K562 (cell line): ENCODE data around the gene DIPK1B. TPM values are rescaled to one million over a fixed set of nuclear protein-coding genes. Genes with fewer than 3 reads are reported as not detected.

Source experiments
- AFF1 ChIP-seq, 2 experiments: fragments of 450-650 bp; IDR thresholded peaks; 2 replicates each; pipeline ENCODE4 v1.6.1; 2018; ENCODE audit warnings: mild to moderate bottlenecking in 2 of 2, low read depth in 1 of 2; ENCODE audit not compliant: partially characterized antibody in 2 of 2
- ATF2 ChIP-seq: sonication (generic); formaldehyde crosslinking; IDR thresholded peaks from 2 replicates; pipeline ENCODE4 v1.8.1; 2022; ENCODE audit warnings: missing genetic modification reagents
- BHLHE40 ChIP-seq: IDR thresholded peaks from 2 replicates; pipeline ENCODE4 v1.6.1; 2011; ENCODE audit warnings: low read length, improper control_type of control experiment
- CBFA2T2 ChIP-seq: fragments of 450-650 bp; conservative IDR thresholded peaks from 2 replicates; pipeline ENCODE4 v1.6.1; 2017; ENCODE audit warnings: mild to moderate bottlenecking
- CXXC5 ChIP-seq: fragments of 250-450 bp; sonication (Bioruptor Pico); IDR thresholded peaks from 2 replicates; pipeline ENCODE4 v1.8.0; 2022; ENCODE audit warnings: inconsistent platforms, mild to moderate bottlenecking, moderate library complexity
- DEAF1 ChIP-seq: fragments of 450-650 bp; formaldehyde crosslinking; IDR thresholded peaks from 2 replicates; pipeline ENCODE4 v1.4.0; 2020; ENCODE audit warnings: mild to moderate bottlenecking, moderate library complexity
- ETS1 ChIP-seq: conservative IDR thresholded peaks from 2 replicates; pipeline ENCODE4 v1.6.1; 2011; ENCODE audit warnings: low read depth, mild to moderate bottlenecking, low read length; ENCODE audit not compliant: control insufficient read depth
- GABPA ChIP-seq: fragments of 200-800 bp; sonication (Bioruptor generic); conservative IDR thresholded peaks from 2 replicates; pipeline ENCODE4 v1.6.1; 2016; ENCODE audit warnings: low read depth, missing genetic modification characterization, missing compliant biosample characterization
- KLF1 ChIP-seq: fragments of 450-650 bp; IDR thresholded peaks from 2 replicates; pipeline ENCODE4 v1.6.1; 2016; ENCODE audit warnings: missing genetic modification characterization, missing compliant biosample characterization
- NCOA1 ChIP-seq: fragments of 450-650 bp; IDR thresholded peaks from 2 replicates; pipeline ENCODE4 v1.6.1; 2016; ENCODE audit warnings: low read depth
- ZBTB12 ChIP-seq: fragments of 250-450 bp; sonication (Bioruptor Pico); IDR thresholded peaks from 2 replicates; pipeline ENCODE4 v1.4.0; 2020
- ZC3H8 ChIP-seq: fragments of 450-650 bp; IDR thresholded peaks from 2 replicates; pipeline ENCODE4 v1.6.1; 2017
- ZFP36 ChIP-seq: fragments of 150-350 bp; IDR thresholded peaks from 2 replicates; pipeline ENCODE4 v1.6.1; 2018; ENCODE audit warnings: low read length, low read depth; ENCODE audit not compliant: partially characterized antibody
- ZNF197 ChIP-seq: fragments of 200-800 bp; sonication (Bioruptor generic); IDR thresholded peaks from 2 replicates; pipeline ENCODE4 v1.6.1; 2016; ENCODE audit warnings: low read depth, missing genetic modification characterization, missing compliant biosample characterization
- ZNF224 ChIP-seq: sonication (generic); formaldehyde crosslinking; IDR thresholded peaks from 2 replicates; pipeline ENCODE4 v1.8.0; 2022; ENCODE audit warnings: mild to moderate bottlenecking, missing genetic modification reagents
- polyA plus RNA-seq, 8 experiments: library from polyadenylated mRNA; depleted of rRNA in 4 of 8; stranded (reverse) in 5 of 8; unstranded in 3 of 8; fragments of >200 nt; fragmentation: Nextera tagmentation in 2 of 8; fragmentation: Illumina TruSeq in 1 of 8; extraction: Ambion mirVana in 2 of 8; extraction: Trizol in 1 of 8; gene quantifications; 2 replicates each; pipeline versions ENCODE4 v1.2.1 to v1.2.3, GENCODE V29; 2011 to 2014; ENCODE audit warnings: inconsistent platforms in 1 of 8, missing spikeins in 1 of 8
- total RNA-seq, 7 experiments: library from RNA; depleted of rRNA in 6 of 7; stranded (reverse); fragments of >200 nt in 6 of 7; fragmentation: Illumina TruSeq in 2 of 7; extraction: Trizol in 2 of 7; gene quantifications; 2 replicates each; pipeline versions ENCODE4 v1.2.1 to v1.2.3, GENCODE V29; 2011 to 2021; ENCODE audit warnings: low replicate concordance in 1 of 7

The DIPK1B gene
- total and polyA plus RNA-seq, 9 of the 15 experiments (the other 6 are each of a cell fraction or from before 2014, with no cell fraction given) = 0.08 to 22.3 (median 5.9) TPM

- TF ChIP-seq ETS1 (peak; percentile 84; the same call in 1 of the 2 replicates), CBFA2T2 (no peak), NCOA1 (no peak), ATF2 (no peak), ZNF224 (CRISPR knock-in tag) (no peak), ZNF197 (CRISPR knock-in tag) (no peak), DEAF1 (no peak), KLF1 (tag) (no peak), ZBTB12 (CRISPR knock-in tag) (no peak), ZFP36 (no peak), GABPA (tag) (peak; percentile 90), AFF1 (IDR thresholded peaks at IDR 0.05; ENCODE audit: low read depth in 1 of 2, partially characterized antibody in 2 of 2) (no peak), CXXC5 (CRISPR knock-in tag) (peak; percentile 85), ZC3H8 (no peak), BHLHE40 (no peak)
These were observed 25.3 kb upstream of the DIPK1B start, which contains the start of gene AGPAT2 (continued) for GRCh38 chr9:136686794-136687711.
